Measurements from ENCODE around the gene NKAIN2. TPM values are rescaled to one million over a fixed set of nuclear protein-coding genes. Genes with fewer than 3 reads are reported as not detected.

Gene NKAIN2
- total and polyA plus RNA-seq, 9 of the 15 experiments (the other 6 are each of a cell fraction or from before 2014, with no cell fraction given) = not detected

GRCh38 chr6:124007266-124007665, 203.6 kb downstream of the NKAIN2 start:
- no peaks in the 10 kb centered on the region for H3K4me1 ChIP-seq (replicated peaks in 1 of 2; ENCODE audit: control insufficient read depth in 2 of 2, insufficient read depth in 2 of 2, low read length in 2 of 2)
- H4K20me1 ChIP-seq (replicated peaks; ENCODE audit: control insufficient read depth, insufficient read depth, low read length) = no peaks in the 10 kb centered on the region
- no TSS peak for BruUV-seq (replicated peaks)
- H3K4me3 ChIP-seq = no peak overlapping the region
- intact Hi-C loops (cut with micrococcal nuclease) = no loop called here
- DNase-seq (ENCODE audit: extremely low read depth in 1 of 4, low spot score in 3 of 4) = no peak
- no peaks in the 10 kb centered on the region for H3K79me2 ChIP-seq (ENCODE audit: control insufficient read depth, insufficient read depth, low read length)
- no peak for ATAC-seq
- POLR2A ChIA-PET = no interaction called here
- H3K4me2 ChIP-seq (ENCODE audit: insufficient read depth, low read length) = no peak overlapping the region
- H3K27ac ChIP-seq (ENCODE audit: extremely low read depth, low read depth, low read length) = no peak overlapping the region
- no peak for FAIRE-seq
- no peaks in the 10 kb centered on the region for H3K9me1 ChIP-seq (ENCODE audit: control insufficient read depth, insufficient read depth, low read length)
- no peaks in the 10 kb centered on the region for H3K9me3 ChIP-seq (replicated peaks; ENCODE audit: control insufficient read depth, insufficient read depth, low read depth, low read length)
- H3K27me3 ChIP-seq (ENCODE audit: control insufficient read depth in 2 of 2, insufficient read depth in 2 of 2, low read length in 2 of 2) = no peaks in the 10 kb centered on the region
- H3K9ac ChIP-seq (ENCODE audit: insufficient read depth in 1 of 2, low read depth in 2 of 2, low read length in 2 of 2) = no peak overlapping the region
- H2AFZ ChIP-seq (ENCODE audit: low read depth, low read length) = no peak overlapping the region
- in situ Hi-C loops (cut with MboI) = no loop called here
- no peaks in the 10 kb centered on the region for H3K36me3 ChIP-seq (ENCODE audit: control insufficient read depth, insufficient read depth, low read length)
- CTCF ChIA-PET (ENCODE audit: low intra/inter-chr PET ratio) = no interaction called here
- no peak for TF ChIP-seq KLF6 (CRISPR knock-in tag; IDR thresholded peaks at IDR 0.05; ENCODE audit: borderline replicate concordance)
- TF ChIP-seq ZNF445 (CRISPR knock-in tag; IDR thresholded peaks at IDR 0.05; ENCODE audit: low read depth) = no peak
- peak; percentile 50; the same call in 1 of the 2 replicates for TF ChIP-seq C11orf30 (IDR thresholded peaks at IDR 0.05; ENCODE audit: low read depth)
- no peak for TF ChIP-seq ARID3A (IDR thresholded peaks at IDR 0.05; ENCODE audit: borderline replicate concordance, low read depth, low read length)
- no peak for TF ChIP-seq ZEB2 (IDR thresholded peaks at IDR 0.05)
- no peak for TF ChIP-seq SNAPC5 (CRISPR knock-in tag; IDR thresholded peaks at IDR 0.05)
- TF ChIP-seq NCOR1 (IDR thresholded peaks at IDR 0.05) = no peak
- peak; percentile 68 for TF ChIP-seq MAFK (IDR thresholded peaks at IDR 0.05; ENCODE audit: low read length)
- no peak for TF ChIP-seq ETV6 (IDR thresholded peaks at IDR 0.05; ENCODE audit: borderline replicate concordance in 1 of 2, low read depth in 2 of 2, low read length in 1 of 2)
- TF ChIP-seq ETV6 (CRISPR knock-in tag; IDR thresholded peaks at IDR 0.05; ENCODE audit: borderline replicate concordance) = no peak
- TF ChIP-seq LEF1 (IDR thresholded peaks at IDR 0.05) = no peak
- TF ChIP-seq CREB3 (tag; conservative IDR thresholded peaks at IDR 0.05; ENCODE audit: low read depth) = no peak
- TF ChIP-seq SIN3B (IDR thresholded peaks at IDR 0.05; ENCODE audit: low read depth) = no peak
- no peak for TF ChIP-seq GATA2 (CRISPR knock-in tag; IDR thresholded peaks at IDR 0.05)
- no peak for TF ChIP-seq ZBTB34 (CRISPR knock-in tag; IDR thresholded peaks at IDR 0.05)
- no peak for TF ChIP-seq MTF1 (CRISPR knock-in tag; IDR thresholded peaks at IDR 0.05; ENCODE audit: borderline replicate concordance)
- TF ChIP-seq CAMTA2 (CRISPR knock-in tag; conservative IDR thresholded peaks at IDR 0.05) = no peak
- no peak for TF ChIP-seq ZNF695 (CRISPR knock-in tag; IDR thresholded peaks at IDR 0.05)
- no peak for TF ChIP-seq ELF2 (CRISPR knock-in tag; IDR thresholded peaks at IDR 0.05)
- no peak for TF ChIP-seq STAT5A (IDR thresholded peaks at IDR 0.05; ENCODE audit: borderline replicate concordance, low read length)
- no peak for TF ChIP-seq POLR2H (tag; IDR thresholded peaks at IDR 0.05; ENCODE audit: low read depth)
